NT2/D1 (cell line): ENCODE results near the gene OS9.

Source experiments
- SUZ12 ChIP-seq: IDR thresholded peaks from 2 replicates; pipeline ENCODE4 v1.6.1; 2011; ENCODE audit not compliant: insufficient read length, insufficient read depth; ENCODE audit errors: extremely low read depth
- YY1 ChIP-seq: IDR thresholded peaks from 2 replicates; pipeline ENCODE4 v1.6.1; 2011; ENCODE audit not compliant: insufficient read length, insufficient read depth
- ZNF274 ChIP-seq: IDR thresholded peaks from 2 replicates; pipeline ENCODE4 v1.6.1; 2011; ENCODE audit warnings: mild to moderate bottlenecking, low read depth, low read length

- TF ChIP-seq YY1 (no peak), SUZ12 (no peak), ZNF274 (no peak)
Observed at GRCh38 chr12:57733928-57734327, 40.0 kb downstream of the OS9 start.
